ENCODE results near the gene SLC11A1.

- TF ChIP-seq GATA3 (IDR thresholded peaks at IDR 0.05; ENCODE audit: low read depth, low read length): no peak
- no peak for TF ChIP-seq GATA2 (IDR thresholded peaks at IDR 0.05; ENCODE audit: low read depth, low read length)
These were observed 18.3 kb upstream of the SLC11A1 start for GRCh38 chr2:218363736-218364135.

Measured in SH-SY5Y (cell line).